ENCODE results near the gene RNF152. TPM values are rescaled to one million over a fixed set of nuclear protein-coding genes. Genes with fewer than 3 reads are reported as not detected.
A peak's percentile ranks its signal among the peaks of the same experiment; 100 is the strongest.

Gene RNF152
- total and polyA plus RNA-seq, 2 of the 4 experiments (the other 2 are of a cell fraction): 7.5 to 18.5 TPM

DNA sequence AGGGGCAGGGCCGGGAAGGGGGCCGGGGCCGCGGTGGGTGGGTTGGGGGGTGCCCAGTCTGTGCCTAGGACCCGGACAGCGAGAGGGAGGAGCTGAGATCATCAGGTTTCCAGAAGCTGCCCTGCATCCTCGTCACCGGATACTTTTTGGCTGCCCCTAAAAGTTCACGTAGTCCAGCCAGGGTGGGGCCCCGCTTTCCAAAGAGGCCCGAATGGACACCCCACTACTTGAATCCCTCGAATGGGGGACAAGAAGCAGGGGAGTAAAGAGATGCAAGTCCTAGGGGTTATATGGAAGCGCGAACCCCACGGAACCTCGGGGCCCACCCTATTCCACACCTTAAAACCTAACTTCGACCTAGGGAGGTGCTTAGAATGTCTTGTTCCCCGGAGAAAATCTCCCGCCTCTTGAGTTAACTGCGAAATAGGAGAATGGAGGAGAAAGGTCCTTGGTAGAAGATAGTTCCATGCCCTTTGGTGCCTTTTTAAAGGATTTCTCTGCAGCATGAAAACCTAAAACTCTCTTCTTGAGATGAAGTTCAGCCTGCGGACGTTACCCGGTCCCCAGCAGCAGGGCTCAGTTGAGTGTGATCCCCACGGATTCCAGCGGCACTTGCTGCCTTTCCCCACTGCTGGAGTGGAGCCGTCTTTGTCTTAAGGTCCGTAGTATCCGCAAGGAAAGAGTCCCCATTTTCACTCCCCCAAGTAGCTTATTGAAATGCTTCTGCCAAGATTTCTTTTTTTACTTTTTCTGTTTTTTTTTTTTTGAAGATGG, 2.1 kb upstream of the RNF152 start:
- H3K79me1 ChIP-seq (ENCODE audit: low read depth in 1 of 2, low read length in 2 of 2): peaks cover 0 to 29% of the 10 kb centered on the region in 2 experiments; a peak in 2 of 4 replicates
- peaks cover 7% of the 10 kb centered on the region for H3K4me1 ChIP-seq (ENCODE audit: control insufficient read depth, insufficient read depth, low read length)
- peak overlapping the region in 1 of 2 experiments; percentile 25; a peak in 1 of 4 replicates for H4K8ac ChIP-seq (ENCODE audit: low read depth in 2 of 2, low read length in 2 of 2)
- no peak for DNase-seq
- ChIA-PET CTCF (interaction anchor here (1.0 to 1.3 kb wide), 4 partner anchors 233 to 308 kb away, joined by 3 to 4 read pairs (median 3); no protein-coding TSS in a partner anchor), POLR2A (ENCODE audit: unreplicated experiment) (interaction anchor here (0.6 kb wide), 1 partner anchor 293 kb away, joined by 3 read pairs; no protein-coding TSS in a partner anchor)
- H3K18ac ChIP-seq (ENCODE audit: low read depth, low read length): no peak overlapping the region; the same call in 1 of the 2 replicates
- H3K4me3 ChIP-seq (ENCODE audit: insufficient read depth, low read depth, low read length): peak overlapping the region; percentile 95
- no peak overlapping the region for H4K91ac ChIP-seq (ENCODE audit: insufficient read depth, low read depth, low read length)
- no peak overlapping the region for H3K56ac ChIP-seq (ENCODE audit: extremely low read depth, insufficient read depth, low read length)
- H2BK5ac ChIP-seq (ENCODE audit: low read depth, low read length, poor library complexity, severe bottlenecking): peak overlapping the region; percentile 77
- peak overlapping the region; percentile 69 for H2AK9ac ChIP-seq (replicated peaks; ENCODE audit: low read depth, low read length, poor library complexity)
- ATAC-seq (ENCODE audit: low read depth): peak; percentile 2
- dilution Hi-C loops (cut with HindIII; ENCODE audit: low sequenced_read_pairs, unreplicated experiment): no loop called here
- H3K9me1 ChIP-seq (ENCODE audit: insufficient read depth, low read length): no peaks in the 10 kb centered on the region; the same call in 1 of the 2 replicates
- no peaks in the 10 kb centered on the region for H3K27me3 ChIP-seq (ENCODE audit: control insufficient read depth, insufficient read depth, low read length)
- intact Hi-C loops (cut with micrococcal nuclease): loop anchor here (1.0 to 5.0 kb wide), 2 partner anchors 313 to 344 kb away; no protein-coding TSS in a partner anchor
- 0 out of 2 replicates have a peak overlapping the region, but pooled peaks have one; percentile 2 for H2BK20ac ChIP-seq (ENCODE audit: low read depth, low read length)
- H3K4me2 ChIP-seq (ENCODE audit: low read depth, low read length): peak overlapping the region; percentile 89; the same call in 1 of the 2 replicates
- peaks cover 3% of the 10 kb centered on the region for H4K20me1 ChIP-seq (ENCODE audit: insufficient read depth, low read length)
- in situ Hi-C loops (cut with MboI; ENCODE audit: low sequenced_read_pairs): loop anchor here (5.0 to 10.0 kb wide), 2 partner anchors 237 to 320 kb away; no protein-coding TSS in a partner anchor
- H2BK120ac ChIP-seq (ENCODE audit: low read depth, low read length): no peak overlapping the region
- peak overlapping the region; percentile 87 for H3K9ac ChIP-seq (ENCODE audit: low read depth, low read length)
- H2AK5ac ChIP-seq (ENCODE audit: low read depth, low read length): no peak overlapping the region
- no peak overlapping the region; the same call in 1 of the 2 replicates for H3K4ac ChIP-seq (ENCODE audit: low read depth, low read length)
- TF ChIP-seq RCOR1 (IDR thresholded peaks at IDR 0.05; ENCODE audit: insufficient replicate concordance, low read length): no peak
- no peak for TF ChIP-seq RAD21 (IDR thresholded peaks at IDR 0.05; ENCODE audit: low read length)
- TF ChIP-seq POLR2A (IDR thresholded peaks at IDR 0.05; ENCODE audit: low read depth, low read length): no peak
- TF ChIP-seq, protein P1, sequence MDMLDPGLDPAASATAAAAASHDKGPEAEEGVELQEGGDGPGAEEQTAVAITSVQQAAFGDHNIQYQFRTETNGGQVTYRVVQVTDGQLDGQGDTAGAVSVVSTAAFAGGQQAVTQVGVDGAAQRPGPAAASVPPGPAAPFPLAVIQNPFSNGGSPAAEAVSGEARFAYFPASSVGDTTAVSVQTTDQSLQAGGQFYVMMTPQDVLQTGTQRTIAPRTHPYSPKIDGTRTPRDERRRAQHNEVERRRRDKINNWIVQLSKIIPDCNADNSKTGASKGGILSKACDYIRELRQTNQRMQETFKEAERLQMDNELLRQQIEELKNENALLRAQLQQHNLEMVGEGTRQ (IDR thresholded peaks at IDR 0.05; ENCODE audit: low read depth, low read length): no peak
- TF ChIP-seq, protein P2, sequence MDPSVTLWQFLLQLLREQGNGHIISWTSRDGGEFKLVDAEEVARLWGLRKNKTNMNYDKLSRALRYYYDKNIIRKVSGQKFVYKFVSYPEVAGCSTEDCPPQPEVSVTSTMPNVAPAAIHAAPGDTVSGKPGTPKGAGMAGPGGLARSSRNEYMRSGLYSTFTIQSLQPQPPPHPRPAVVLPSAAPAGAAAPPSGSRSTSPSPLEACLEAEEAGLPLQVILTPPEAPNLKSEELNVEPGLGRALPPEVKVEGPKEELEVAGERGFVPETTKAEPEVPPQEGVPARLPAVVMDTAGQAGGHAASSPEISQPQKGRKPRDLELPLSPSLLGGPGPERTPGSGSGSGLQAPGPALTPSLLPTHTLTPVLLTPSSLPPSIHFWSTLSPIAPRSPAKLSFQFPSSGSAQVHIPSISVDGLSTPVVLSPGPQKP (IDR thresholded peaks at IDR 0.05; ENCODE audit: borderline replicate concordance, low read depth, low read length): no peak
- TF ChIP-seq MAFK (IDR thresholded peaks at IDR 0.05; ENCODE audit: low read depth, low read length): no peak
- WGBS, 2 experiments (ENCODE audit: extremely low coverage in 2 of 2, insufficient read length in 1 of 2): 79% methylated on average over 5 of the region's 28 CpGs; no CpG with 5 or more reads in 1 of the 2 experiments
- BruUV-seq (replicated peaks): no TSS peak
- H3K23ac ChIP-seq (ENCODE audit: low read depth, low read length): no peak overlapping the region
- no peak overlapping the region for H3K14ac ChIP-seq (replicated peaks; ENCODE audit: low read depth, low read length)
- H3K36me3 ChIP-seq (ENCODE audit: control insufficient read depth, insufficient read depth, low read length): peaks cover 6% of the 10 kb centered on the region
- H2BK15ac ChIP-seq (ENCODE audit: low read depth, low read length): no peak overlapping the region
- H4K5ac ChIP-seq (ENCODE audit: low read depth, low read length): no peak overlapping the region
- H3K9me3 ChIP-seq (ENCODE audit: control insufficient read depth, insufficient read depth, low read length): no peaks in the 10 kb centered on the region
- H3K27ac ChIP-seq (ENCODE audit: insufficient read depth, low read length): peak overlapping the region; percentile 74
- H2AFZ ChIP-seq (replicated peaks; ENCODE audit: low read length, poor library complexity): peak overlapping the region; percentile 99

All from IMR-90 (cell line).